HG03108 (cell line): Measurements from ENCODE around the gene APLF.
"Not testable (repeated sequence)": the region's sequence is repeated elsewhere in the genome, so short reads cannot be mapped to it uniquely, and the experiment has no call there.

Experiments used
- ATAC-seq: cut with Tn5 transposase; IDR thresholded peaks from one replicate; pipeline ENCODE4 v1.9.1; 2021; ENCODE audit warnings: moderate library complexity; ENCODE audit not compliant: unreplicated experiment

The APLF gene

GRCh38 chr2:68438455-68439303 is 28.7 kb upstream of the APLF start:
- no peak for ATAC-seq

- ATAC-seq = peak; percentile 98
Observed at GRCh38 chr2:68441179-68441993, 26.0 kb upstream of the APLF start.

GRCh38 chr2:68441994-68442322 is 25.4 kb upstream of the APLF start:
- no peak for ATAC-seq

GRCh38 chr2:68446425-68446824 is 21.0 kb upstream of the APLF start:
- not testable (repeated sequence) for ATAC-seq

GRCh38 chr2:68447118-68447517 is 20.3 kb upstream of the APLF start:
- ATAC-seq = no peak

- no peak for ATAC-seq
Observed at GRCh38 chr2:68448671-68449653, 18.4 kb upstream of the APLF start.

- no peak for ATAC-seq
Observed at GRCh38 chr2:68452158-68452900, 15.1 kb upstream of the APLF start.

- ATAC-seq = no peak
Observed at GRCh38 chr2:68453761-68454360, 13.5 kb upstream of the APLF start.

- no peak for ATAC-seq
Observed at GRCh38 chr2:68454719-68455118, 12.7 kb upstream of the APLF start.

- ATAC-seq = no peak
Observed at GRCh38 chr2:68456198-68456597, 11.2 kb upstream of the APLF start.

GRCh38 chr2:68458981-68459380 is 8.4 kb upstream of the APLF start:
- ATAC-seq = no peak

GRCh38 chr2:68463287-68463877 is 4.0 kb upstream of the APLF start:
- ATAC-seq = no peak

GRCh38 chr2:68464651-68465050 is 2.7 kb upstream of the APLF start:
- no peak for ATAC-seq

GRCh38 chr2:68465081-68465916 is 2.1 kb upstream of the APLF start:
- ATAC-seq = no peak

GRCh38 chr2:68466361-68466777 is 1.0 kb upstream of the APLF start:
- ATAC-seq = no peak

- no peak for ATAC-seq
Observed at GRCh38 chr2:68466778-68467076, 658 bp upstream of the APLF start.

GRCh38 chr2:68468801-68469200 is 1.4 kb downstream of the APLF start:
- ATAC-seq = no peak

GRCh38 chr2:68469935-68470334 is 2.5 kb downstream of the APLF start:
- no peak for ATAC-seq

- ATAC-seq = no peak
Observed at GRCh38 chr2:68471385-68471784, 4.0 kb downstream of the APLF start.
